Inflammatory macrophage treated with lipopolysaccharide for 4 hours (primary cell): ENCODE measurements around the gene PTPN23.

Experiments used
- DNase-seq: peaks from one replicate; pipeline ENCODE4 v3.0.0-alpha.2; 2020

Gene PTPN23

DNA sequence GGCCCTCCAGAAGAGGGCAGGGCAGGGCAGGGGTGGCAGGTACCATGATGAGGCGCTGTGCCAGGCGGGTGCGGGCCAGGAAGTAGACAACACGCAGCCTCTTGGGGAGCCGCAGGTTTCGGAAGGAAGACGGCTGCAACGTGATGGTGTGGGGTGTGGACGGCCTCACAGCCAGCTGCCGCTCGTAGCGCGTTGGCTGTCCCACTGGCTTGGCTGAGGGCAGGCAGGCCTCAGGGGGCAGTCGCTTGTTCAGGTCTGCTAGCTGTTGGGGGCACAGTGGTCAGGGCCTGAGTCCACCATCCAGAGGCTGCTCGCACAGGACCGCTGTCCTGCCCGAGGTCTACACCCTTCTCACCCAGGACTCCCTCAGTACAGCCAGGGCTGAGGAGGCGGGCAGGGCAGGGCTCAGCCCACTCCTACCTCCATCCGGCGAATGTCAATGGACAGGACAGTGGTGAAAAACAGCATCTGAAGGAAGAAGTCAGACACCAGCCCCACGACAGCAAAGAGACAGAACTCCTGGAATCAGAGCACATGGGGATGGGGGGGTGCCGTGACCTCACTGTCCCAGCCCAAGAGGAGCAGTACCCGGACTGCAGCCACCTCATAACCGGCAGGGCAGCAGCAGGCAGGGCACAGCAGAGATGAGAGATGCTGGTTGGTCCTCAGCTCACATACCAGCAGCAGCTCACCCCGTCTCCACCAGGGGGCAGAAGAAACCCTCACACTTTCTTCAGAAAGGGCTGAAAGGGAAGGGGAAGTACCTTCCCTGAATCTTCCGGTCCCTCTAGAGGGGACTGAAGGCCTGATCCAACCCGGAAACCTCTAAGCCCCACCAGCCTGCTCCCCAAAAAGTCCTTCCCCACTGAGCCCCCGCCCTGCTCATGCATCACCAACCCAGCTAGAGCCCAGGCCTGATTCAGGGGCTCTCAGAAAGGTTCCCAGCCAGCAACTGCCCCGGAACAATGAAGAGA, 40.0 kb downstream of the PTPN23 start:
- peak; percentile 91 for DNase-seq

DNA sequence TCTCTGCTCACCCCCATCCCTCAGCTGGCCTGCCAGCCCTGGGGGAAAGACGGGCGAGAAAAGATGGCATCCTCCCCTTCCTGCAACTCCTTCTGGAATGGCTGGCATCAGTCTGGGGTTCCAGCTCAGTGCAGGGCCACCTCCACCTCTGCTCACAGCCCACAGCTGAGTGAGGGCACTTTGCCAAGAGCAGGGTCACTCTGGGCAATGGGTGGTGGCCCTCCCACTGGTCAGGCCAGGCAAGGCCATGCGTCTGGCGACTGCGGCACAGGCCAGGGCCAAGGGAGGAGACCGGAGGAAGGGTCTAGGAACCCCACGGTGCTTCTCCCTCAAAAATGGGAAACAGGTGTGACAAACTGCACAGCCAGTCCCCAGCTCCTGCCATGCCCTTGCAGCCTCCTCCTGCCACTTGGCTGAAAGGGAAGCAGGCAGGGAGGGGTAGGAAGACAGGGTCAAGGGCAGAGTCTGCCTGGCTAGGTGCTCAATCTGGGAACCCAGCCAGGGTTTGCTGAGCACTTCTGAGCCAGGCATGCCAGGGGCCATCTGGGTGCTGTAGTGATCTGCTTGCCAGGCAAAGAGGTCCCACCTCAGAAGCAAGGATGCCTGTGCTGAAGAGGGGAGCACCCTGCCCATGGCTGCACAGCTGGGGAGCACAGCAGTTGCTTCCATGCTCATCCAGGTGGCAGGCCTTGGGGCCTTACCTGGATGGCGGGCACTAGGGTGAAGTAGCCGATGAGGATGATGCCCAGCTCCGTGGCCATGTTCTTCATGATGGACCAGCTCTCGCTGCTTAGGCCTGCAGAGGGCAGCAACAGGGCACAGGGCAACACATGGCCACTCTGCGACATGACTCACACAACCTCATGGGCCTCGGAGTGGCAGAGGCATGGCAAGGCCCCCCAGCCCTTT, 41.2 kb downstream of the PTPN23 start:
- peak; percentile 44 for DNase-seq

DNA sequence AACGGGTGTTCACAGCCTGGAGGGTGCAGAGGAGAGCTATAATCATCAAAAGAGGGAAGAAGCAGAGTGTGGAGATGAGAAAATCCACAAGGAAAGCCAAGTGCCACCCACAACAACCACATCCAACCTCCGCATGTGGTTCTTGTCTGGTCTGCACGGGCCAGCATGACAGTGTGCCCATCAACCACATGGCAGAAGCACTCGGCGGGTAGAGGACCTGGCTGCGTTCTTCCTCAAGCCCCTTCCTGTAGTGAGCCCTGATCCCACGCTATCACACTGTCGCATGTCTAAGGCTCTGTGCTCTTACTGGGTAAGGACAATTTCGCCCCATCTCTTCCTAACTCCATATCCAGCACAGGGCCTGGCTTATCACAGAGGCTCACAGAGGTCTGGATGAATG, 41.9 kb downstream of the PTPN23 start:
- DNase-seq: no peak

DNA sequence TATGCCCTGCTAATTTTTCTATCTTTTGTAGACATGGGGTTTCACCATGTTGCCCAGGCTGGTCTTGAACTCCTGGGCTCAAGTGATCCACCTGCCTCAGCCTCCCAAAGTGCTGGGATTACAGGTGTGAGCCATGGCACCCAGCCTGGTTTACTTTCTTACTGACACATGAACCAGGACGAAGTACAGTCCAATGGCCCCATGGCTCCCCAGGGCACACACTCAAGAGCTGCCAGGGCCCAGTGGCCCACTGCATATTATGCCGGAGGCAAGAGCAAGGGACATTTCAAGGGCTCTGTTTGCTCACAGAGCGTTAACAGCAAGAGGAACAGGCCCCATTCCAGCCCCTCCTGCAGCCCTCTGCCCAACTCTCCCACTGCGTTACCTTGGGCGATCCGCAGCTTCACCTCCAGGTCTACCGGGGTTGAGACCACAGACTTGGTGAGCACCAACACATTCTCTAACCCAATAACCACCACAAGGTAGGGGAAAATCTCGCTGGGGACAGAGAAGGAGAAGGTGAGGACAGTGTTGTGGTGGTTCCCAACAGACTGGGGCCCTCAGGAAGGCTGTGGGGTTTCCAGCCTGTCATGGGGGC, 42.8 kb downstream of the PTPN23 start:
- DNase-seq: no peak

DNA sequence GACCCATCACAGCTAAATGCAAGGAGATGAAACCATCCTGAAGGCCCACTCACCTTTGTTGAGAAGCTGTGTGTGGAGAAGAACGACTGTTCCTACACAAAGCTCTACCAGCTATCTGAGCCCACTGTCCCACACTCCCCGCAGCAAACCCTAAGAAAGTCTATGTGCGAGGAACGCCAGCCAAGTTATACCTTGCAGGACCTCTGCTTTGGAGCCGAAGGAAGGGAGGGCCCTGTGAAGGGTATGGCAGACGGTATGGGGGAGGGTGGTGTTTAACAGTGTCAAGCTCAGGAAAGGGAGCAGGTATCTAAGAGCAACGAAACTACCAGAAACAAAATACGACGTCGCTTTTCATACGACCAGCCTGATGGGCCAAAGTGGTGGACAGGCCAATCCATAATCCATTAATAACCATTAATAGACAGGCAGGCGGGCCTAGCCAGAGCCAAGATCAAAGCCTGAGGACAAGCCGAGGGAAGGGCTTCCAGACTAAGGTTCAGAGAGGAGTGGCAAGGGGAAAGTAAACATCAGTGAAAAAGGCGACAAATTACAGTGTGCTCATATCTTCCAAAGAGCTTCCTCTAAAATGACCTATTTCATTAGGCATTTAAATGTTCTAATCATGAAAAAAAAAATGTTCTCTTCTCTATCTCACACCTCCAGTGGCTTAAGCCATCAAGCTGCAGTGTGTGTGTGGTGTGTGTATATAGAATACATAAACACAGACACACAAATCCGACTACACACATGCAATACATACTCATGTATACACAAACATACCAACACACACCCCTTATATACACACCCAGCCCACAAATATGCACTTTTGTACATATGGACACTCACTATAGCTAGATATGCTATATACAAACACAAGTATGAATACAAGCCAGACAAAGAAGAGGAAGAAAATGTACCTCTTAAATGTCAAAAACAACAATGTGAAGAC, 43.9 kb downstream of the PTPN23 start:
- DNase-seq: no peak

DNA sequence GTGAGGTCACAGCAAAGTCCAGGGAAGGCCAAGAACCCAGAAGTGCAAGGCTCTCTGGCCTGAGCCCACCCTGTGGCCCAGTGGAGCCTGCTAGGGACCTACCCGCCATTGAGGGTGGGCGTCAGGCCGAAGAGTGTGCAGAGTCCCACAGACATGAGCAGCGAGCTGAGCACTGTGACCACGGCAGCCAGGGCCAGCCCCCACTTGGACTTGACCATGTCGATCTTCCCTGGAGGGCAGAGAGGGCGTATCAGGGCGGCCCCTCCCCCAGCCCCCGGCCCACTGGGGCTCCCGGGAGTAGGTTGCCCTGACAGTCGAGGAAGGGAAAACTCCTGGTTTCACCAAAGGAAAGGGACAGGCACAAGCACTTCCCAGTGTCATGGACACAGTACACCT, 44.6 kb downstream of the PTPN23 start:
- no peak for DNase-seq

DNA sequence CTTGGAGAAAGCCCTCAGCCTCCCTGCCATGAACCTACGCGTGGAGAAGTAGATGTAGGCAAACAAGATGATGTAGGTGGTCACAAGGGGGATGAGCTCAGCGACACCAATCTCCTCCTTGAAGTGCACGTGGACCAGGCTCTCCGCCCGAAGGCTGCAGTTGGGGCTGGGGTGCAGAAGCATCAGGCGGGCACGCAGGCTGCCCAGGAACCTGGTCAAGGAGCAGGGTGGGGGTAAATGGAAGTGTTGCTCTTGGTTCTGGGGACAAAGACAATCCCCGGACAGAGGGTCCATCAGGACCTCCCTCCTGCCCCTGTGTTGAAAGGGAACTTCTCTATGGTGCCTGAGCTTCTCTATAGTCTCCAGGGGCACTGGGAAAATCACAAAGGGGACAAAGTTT, 45.1 kb downstream of the PTPN23 start:
- DNase-seq: no peak

DNA sequence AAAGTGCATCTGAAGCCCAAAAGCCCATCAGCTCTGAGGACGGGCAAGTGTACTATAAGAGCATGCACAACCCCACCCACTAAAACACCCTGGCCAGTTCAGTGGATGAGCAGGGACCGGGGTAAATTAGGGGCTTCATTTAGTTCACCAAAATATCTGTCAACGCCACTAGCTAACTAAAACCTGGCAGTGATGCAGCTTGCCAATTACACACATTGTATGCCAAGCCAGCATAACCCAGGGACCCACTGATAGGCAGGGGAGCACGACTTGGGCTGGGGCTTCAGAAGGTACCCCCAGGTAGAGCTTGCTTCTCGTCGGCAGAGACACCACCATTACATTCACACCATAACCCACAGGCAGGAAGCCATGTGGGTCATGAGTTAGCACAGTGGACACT, 47.0 kb downstream of the PTPN23 start:
- DNase-seq: no peak

DNA sequence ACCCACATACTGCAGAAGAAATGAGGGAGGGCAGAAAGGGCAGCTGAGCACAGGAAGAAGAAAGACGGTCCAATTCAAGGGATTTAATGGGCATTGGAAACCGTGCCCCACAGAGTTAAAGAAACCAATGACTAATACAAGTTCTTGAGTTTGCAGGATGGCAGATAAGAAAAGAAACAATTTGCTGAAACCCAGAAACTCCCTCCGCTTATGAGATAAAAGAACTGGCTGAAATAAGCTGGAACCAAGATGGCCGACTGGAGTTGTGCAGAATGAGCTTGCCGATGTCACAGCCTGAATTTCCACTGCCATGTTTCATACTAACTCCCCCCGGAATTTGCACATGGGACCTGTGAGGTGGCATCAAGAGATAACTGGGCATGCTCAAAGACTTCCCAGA, 47.8 kb downstream of the PTPN23 start:
- DNase-seq: no peak

DNA sequence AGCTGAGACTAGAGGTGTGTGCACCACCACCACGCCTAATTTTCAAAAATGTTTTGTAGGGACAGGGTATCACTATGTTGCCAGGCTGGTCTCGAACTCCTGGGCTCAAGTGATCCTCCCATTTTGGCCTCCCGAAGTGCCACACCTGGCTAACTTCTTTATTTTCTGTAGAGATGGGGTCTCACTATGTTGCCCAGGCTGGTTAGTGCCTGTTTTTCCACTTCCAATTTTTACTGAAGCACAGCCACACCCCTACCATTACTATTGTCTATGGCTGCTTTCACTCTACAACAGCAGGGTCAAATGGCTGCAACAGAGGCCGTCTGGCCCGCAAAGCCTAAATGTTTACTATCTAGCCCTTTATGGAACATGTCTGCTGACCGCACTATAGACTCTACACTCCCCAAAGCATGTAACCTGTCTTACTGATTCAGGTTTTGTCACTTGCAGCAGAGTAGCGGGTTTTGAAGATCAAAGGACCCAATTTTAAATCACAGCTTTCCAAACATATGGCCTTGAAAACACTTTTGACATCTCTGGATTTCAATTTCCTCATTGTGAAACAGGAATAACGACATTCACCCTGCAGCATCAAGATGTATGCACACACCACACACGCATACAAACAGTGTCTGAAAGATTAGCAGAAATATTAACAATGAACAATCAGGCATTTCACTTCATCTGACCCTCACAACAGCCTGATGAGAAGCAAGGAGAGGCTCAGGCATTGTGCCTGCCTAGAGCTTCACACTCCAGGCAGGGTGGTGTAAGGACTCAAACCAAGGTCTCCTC, 48.9 kb downstream of the PTPN23 start:
- no peak for DNase-seq

DNA sequence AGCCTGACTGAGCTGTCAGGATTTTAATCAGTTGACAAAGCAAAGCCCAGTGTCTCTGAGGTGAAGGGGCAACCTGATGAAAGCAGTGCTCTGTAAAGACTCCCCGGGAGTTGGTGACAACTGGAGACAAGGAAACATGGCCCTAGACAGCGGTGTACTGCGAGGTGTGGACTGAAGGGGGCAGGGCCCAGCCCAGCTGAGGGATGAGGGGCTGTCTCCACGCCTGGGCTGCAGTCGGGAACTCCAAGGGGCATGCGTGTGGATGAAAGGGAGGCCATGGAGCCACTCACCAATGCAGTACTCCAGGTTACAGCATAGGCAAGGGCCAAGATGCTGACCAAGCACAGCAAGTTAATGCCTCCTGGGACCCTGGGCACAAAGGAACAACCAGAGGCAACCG, 49.8 kb downstream of the PTPN23 start:
- no peak for DNase-seq

DNA sequence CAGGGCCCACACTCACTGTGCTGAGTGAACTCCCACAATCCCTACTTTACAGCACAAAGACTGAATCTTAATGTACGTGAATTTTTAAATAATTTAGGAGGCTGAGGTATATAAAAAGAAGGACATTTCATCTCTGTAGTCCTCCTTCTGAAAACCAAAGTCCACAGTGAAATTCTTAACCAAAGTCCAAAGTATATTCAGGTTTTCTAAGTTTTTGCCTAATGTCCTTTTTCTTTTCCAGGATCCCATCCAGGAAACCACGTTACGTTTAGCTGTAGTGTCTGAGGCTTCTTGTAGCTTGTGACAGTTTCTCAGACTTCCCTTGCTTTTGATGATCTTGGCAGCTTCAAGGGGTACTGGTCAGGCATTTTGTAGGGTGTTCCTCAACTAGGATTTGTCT, 50.4 kb downstream of the PTPN23 start:
- no peak for DNase-seq

DNA sequence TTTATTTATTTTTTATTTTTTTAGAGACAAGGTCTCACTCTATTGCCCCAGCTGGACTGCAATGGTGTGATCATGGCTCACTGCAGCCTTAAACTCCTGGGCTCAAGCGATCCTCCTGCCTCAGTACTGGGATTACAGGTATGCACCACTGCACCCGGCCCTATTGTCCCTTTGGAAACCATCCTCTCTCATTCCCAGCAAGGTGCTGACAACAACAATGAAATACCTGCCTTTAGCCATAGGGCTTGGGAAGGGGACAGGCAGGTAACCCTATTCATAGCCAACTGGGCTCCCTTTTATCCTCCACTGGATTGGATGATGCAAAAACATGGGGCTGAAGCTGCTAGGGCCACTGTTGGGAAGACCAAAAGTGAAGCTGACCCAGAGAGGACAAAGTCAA, 51.9 kb downstream of the PTPN23 start:
- no peak for DNase-seq

DNA sequence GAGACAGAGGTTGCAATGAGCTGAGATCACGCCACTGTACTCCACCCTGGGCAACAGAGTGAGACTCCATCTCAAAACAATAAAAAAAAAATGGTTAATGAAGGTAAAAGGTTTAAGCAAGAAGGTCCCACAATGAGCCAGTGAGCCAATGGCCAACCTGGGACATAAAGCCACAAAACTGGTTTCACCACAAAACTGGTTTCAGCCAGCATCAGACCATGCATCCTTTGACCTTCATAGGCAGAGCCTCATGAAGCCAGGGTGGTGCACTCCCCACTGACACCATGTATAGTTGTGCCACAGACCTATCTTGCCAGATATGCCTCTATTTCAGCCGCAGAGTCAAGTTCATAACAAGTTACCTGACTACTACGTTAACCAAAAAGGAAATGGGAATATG, 53.0 kb downstream of the PTPN23 start:
- DNase-seq: no peak

DNA sequence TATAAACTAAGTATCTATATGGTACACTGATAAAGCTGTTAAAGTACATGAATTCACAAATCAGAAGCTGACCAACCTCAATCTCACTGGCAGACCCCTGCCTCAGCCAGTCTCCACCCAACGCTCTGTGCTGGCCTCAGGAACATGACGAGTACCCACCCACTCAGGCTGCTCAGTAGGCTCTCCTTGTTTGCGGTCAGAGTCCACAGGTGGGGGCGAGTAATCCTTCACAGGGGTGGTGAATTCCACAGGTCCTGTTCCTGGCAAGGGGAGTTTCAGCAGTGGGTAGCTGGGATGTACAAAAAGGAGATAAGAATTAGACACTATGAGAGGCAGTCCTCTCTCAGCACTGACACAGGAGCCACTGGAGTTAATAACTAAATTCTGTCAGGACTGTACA, 54.0 kb downstream of the PTPN23 start:
- DNase-seq: no peak

DNA sequence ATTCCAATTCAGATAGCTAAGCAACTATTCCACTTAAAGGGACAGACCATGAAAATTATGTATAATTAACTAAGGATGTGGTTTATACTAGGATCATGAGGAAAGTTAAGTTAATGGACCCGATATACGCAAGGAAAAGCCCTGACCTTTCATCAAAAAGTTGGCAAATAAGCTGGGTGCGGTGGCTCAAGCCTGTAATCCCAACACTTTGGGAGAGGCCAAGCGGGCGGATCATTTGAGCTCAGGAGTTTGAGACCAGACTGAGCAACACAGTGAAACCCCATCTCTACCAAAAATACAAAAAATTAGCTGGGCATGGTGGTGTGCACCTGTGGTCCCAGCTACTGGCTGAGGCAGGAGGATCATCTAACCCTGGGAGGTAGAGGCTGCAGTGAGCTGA, 55.4 kb downstream of the PTPN23 start:
- DNase-seq: no peak

DNA sequence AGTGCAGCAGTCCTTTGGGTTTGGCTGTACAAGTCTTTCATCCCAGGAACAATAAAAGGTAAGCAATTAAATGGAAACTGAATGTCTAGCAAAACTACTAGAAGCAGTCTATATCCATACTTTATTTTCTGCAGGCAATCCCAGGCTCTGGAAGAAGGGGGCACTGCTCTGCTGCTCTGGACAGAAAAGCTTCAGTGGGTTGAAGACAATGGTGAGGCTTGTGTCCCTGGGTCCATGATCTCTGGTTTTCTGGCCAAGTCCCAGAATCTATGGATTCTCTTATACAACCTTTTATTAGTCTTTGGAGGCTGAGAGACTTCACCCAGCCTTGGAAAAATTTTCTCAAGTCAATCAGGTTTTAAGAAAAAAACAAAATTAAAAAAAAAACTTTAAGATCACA, 59.3 kb downstream of the PTPN23 start:
- peak; percentile 26 for DNase-seq

DNA sequence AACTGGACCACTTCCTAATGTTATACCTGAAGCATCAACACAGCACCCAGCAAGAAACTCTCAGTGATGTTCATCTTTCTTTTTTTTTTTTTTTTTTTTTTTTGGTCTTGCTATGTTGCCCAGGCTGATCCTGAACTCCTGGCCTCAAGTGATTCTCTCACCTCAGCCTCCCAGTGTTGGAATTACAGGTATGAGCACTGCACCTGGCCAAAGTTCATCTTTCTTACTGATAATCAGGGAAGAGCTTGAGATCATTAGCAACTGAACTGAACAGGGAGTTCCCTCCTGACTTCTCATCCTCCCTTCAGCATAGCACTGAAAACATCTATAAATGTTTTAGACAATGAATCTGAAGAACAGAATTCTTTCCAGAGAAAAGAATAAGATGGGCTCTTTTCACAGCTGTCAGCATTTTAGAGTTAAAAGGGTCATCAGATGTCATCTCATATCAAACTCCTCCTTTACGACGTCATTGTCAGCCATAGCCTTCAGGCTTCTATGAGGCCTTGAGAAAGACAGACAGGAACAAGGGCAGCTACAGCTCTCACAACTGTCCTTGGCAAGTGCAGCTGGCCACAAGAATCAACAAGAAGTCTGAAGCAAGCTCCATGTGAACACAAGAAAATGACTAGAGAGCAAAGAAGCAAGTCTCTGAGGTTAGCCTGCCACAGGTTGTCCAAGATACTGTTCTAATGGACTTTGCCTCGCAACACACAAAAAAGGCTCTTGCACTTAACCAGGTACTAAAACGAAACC, 61.2 kb downstream of the PTPN23 start:
- no peak for DNase-seq

DNA sequence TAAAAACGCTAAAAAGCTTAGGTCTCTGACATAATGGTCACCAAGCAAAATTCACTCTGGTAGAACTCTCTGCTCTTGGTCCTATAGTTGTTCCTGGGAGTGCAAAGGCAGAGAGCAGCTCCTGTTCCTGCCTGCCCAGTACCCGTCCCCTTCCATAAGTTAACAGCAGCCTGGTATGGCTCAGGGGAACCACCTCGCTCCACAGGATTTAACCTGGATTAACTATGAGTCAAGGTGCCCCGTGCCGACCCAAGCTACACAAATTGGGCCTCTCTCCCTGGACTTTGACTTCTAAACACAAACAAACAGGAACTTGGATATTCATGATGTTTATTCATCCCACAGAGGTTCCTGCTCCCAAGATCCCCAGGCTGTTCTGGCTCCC, 62.8 kb downstream of the PTPN23 start:
- no peak for DNase-seq

DNA sequence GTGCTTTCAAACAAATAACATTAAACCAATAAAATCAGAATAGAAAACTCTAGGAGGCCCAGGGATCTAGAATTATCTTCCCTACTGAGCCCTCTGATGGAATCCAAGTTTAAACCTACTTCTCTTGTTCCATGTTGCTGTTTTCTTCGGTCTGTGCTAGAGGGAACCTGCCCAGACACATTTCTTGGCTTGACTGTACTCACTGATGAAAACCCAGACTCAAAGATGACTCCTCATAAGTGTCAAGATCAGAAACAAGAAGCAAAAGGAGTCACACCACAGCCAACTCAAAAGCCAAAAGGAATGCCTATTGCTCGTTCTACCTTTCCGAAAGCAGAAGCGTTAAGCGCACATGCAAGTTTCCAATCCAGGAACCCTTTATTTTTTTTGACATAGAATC, 63.3 kb downstream of the PTPN23 start:
- DNase-seq: no peak
